ENCODE results near the gene SNX22.

Gene SNX22

DNA sequence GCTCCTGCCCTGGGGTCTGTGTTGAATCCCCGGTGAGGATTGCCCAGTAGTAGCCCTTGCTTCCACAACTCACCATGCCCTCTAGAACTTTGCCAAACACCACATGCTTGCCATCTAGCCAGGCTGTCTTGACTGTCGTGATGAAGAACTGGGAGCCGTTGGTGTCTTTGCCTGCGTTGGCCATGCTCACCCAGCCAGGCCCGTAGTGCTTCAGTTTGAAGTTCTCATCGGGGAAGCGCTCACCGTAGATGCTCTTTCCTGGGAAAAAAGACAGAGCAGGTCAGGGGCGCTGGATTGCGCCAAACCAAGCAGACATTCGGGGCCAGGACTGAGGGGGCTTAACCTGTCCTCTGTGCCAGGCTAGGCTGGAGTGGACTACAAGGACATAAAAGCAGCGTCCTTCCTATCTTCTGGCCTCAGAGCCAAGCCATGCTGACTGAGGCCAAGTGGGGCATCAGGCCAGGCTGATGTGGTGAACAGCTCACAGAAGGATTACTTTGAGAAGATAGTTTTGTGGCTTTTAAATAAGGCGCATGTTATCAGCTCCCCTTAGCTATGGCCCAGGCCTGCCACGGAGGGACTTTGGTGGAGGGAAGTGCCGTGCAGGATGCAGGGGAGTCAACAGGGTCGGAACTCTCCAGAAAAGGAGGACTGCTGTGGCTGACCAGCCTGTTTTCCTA is 5.3 kb downstream of the SNX22 start:
- DNase-seq (ENCODE audit: low read depth in 2 of 2): no peak

DNA sequence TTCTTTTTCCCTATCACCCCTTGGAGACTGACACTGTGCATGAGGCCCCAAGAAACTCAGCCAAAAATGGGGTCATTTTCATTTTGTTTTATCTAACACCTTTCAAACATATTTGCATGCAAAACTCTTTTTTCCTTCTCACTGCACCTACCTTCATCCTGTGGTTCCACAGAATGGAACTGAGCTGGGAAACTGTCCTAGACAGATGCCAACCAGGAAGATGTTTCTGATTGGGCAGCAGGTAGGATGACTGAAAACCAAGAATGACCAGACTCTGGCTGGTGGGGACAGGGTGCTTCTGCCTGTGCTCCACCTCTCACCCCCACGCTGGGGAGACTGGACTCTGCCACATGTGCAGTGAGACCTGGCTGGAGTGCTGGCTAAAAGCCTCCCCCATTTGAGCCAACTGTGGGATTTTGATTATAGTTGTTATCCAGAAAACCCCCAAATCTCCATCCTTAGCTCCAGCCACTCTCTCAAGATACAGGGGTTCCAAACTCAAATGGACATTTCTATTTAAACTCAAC is 6.1 kb downstream of the SNX22 start:
- no peak for DNase-seq (ENCODE audit: low read depth in 2 of 2)

DNA sequence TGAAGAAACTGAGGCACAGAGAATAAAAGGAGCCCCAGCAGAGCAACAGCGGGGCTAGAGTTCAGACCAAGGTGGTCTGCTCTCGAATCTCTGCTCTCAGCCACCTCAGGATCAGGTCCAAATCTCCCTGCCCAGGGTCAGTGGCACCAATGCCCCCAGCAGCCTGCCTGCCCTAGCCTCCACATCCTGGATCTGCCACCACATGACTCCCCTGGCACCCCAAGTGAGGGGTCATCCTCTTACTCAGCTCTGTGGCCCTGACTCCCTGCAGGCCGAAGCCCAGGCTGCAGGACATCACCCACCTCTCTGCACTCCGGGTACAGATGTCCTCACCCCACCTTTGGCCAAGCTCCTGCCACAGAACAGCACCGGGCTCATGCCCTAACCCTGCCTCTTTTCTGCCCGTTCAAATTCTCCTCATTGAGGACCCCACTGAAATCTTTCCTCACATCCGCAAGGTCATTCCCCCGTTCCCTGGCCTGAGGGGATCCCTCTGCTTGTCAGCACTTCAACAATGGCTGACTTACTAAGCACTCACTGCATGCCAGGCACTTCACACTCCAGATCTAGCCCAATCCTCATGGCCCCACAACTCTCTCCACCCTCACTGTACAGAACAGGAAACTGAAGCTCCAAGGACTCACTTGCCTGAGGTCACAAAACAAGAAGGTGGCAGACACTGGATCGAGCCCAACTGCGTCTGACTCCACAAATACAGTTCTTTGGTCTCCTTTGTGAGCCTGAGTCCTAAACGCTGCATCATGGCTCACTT is 7.0 kb downstream of the SNX22 start:
- no peak for DNase-seq (ENCODE audit: low read depth in 2 of 2)

GRCh38 chr15:64161688-64162477 is 10.4 kb downstream of the SNX22 start:
- no peak for DNase-seq (ENCODE audit: low read depth in 2 of 2)

GRCh38 chr15:64162478-64162868 is 10.9 kb downstream of the SNX22 start:
- DNase-seq (ENCODE audit: low read depth in 2 of 2): no peak

DNA sequence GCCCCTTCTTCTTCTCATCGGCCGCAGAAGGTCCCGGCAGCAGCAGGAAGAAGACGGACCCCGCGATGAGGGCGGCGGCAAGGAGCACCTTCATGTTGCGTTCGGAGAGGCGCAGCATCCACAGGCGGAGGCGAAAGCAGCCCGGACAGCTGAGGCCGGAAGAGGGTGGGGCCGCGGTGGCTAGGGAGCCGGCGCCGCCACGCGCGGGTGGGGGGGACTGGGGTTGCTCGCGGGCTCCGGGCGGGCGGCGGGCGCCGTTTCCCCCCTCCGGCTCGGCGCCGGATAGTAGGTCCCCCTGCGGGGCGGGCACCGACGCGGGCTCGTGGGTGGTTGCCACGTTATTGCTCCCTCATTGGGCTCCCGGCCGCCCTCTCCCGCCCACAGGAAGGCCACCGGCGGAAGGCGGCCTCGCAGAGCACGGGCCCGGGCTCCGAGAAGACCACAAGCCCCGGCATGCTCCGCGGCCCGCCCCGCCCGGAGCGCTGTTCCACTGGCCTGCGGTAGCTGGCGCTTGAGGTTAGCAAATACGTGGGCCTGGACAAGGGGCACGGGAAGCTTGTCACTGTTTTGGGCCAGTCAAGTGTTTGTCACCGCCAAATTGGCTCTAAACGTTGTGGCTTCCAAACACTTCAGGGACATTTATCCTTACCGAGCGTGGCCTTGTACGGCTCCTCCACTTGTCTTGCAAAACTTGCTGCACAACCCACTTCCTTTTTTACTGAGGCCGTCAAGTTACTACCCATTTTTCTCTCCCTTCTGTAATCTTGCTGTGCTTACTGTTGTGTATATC is 11.5 kb downstream of the SNX22 start, which contains the start of gene PPIB:
TSS of gene PPIB (minus strand) at position 154 of the 790 bp plus-strand sequence. CDS start at position 118, 36 bp downstream.
- DNase-seq (ENCODE audit: low read depth in 2 of 2): peak; percentile 94 to 98

DNA sequence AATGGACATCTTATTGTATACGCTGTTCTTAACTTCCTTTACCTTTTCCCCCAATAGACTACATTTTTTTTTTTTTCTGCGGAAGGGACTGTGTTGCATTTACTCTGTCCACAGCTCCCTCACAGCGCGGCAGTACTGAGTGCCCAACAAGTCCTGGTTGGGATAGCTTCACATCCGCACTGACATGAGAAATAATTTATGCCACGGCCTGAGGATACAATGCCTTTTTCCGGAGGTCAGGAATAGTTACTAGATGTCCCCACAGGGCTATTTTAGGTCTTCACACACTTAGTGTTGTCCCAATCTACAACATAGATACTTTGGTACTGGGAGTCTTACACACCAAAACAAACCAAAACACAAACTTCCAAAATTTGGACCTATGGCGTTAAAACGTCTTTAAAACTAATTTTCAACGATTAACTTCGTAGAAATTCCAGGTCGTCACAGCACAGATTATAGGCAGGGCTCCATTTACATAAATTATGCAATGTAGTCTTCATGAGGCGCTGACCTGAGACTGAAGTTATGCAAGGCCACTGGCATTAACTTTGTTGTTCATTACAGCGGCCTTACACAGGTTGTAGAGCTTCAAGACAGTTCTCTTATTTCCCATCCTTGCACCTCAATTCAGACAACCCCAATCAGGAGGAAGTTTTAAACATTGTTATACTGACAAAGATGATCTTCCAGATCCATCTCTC is 12.3 kb downstream of the SNX22 start:
- DNase-seq (ENCODE audit: low read depth in 2 of 2): no peak

DNA sequence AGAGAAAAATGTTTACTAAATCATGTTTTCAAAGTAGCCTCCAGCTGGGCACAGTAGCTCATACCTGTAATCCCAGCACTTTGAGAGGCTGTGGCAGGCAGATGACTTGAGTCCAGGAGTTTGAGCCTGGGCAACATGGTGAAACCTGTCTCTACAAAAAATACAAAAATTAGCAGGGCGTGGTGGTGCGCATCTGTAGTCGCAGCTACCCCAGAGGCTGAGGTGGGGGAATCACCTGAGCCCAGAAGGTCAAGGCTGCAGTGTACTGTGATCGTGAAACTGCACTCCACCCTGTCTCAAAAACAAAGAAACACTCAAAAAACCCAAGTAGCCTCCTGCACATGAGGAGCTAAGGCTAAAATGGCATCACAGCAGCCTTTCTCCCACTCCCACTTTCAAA is 12.9 kb downstream of the SNX22 start:
- no peak for DNase-seq (ENCODE audit: low read depth in 2 of 2)

GRCh38 chr15:64166102-64166890 is 14.8 kb downstream of the SNX22 start:
- DNase-seq (ENCODE audit: low read depth in 2 of 2): no peak

- DNase-seq (ENCODE audit: low read depth in 2 of 2): no peak
Measured at GRCh38 chr15:64180235-64180824, 28.8 kb downstream of the SNX22 start.

DNA sequence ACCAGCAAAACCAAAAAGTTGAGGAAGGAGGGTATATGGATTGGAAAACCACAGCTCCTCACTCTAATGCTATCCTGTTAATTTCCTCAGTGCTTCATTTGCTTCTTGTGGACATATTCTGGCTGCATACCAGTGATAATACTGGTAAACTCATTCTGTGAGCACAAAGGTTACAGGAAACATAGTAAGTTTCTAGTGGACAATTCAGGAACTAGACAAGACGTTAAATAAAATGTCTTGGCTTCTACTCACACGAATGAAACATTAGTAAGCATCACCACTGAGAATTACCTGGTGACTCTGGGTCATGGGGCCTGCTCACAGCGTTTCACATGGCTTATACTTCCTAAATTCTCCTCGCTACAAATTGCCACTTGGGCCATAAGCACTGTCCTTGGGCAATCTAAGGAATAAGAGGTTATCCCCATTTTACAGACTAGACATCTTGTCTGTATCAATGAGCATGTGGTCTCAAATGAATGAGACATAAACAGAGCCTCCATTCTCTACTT is 31.4 kb downstream of the SNX22 start:
- no peak for DNase-seq (ENCODE audit: low read depth in 2 of 2)

- DNase-seq (ENCODE audit: low read depth in 2 of 2): no peak
Measured at GRCh38 chr15:64185146-64185911, 33.8 kb downstream of the SNX22 start.

GRCh38 chr15:64187396-64188191 is 36.1 kb downstream of the SNX22 start:
- DNase-seq (ENCODE audit: low read depth in 2 of 2): no peak

- no peak for DNase-seq (ENCODE audit: low read depth in 2 of 2)
Measured at GRCh38 chr15:64191971-64192830, 40.7 kb downstream of the SNX22 start.

GRCh38 chr15:64193971-64194370 is 42.4 kb downstream of the SNX22 start:
- no peak for DNase-seq (ENCODE audit: low read depth in 2 of 2)

GRCh38 chr15:64197425-64197824 is 45.9 kb downstream of the SNX22 start:
- DNase-seq (ENCODE audit: low read depth in 2 of 2): no peak

GRCh38 chr15:64205202-64205601 is 53.7 kb downstream of the SNX22 start:
- no peak for DNase-seq (ENCODE audit: low read depth in 2 of 2)
